CD4-positive, alpha-beta T cell treated with Interleukin-4 for 4 hours (primary cell): Measurements from ENCODE around the gene PEX14.

Source experiments
- DNase-seq: peaks from one replicate; pipeline ENCODE4 v3.0.0-alpha.2; 2020

The PEX14 gene

GRCh38 chr1:10652626-10653025 lies 177.9 kb downstream of the PEX14 start:
- DNase-seq: no peak

GRCh38 chr1:10653370-10654125 lies 178.8 kb downstream of the PEX14 start:
- no peak for DNase-seq

- DNase-seq: no peak
Measured at GRCh38 chr1:10655002-10655401, 180.3 kb downstream of the PEX14 start.

- no peak for DNase-seq
Measured at GRCh38 chr1:10656431-10656830, 181.7 kb downstream of the PEX14 start.

- no peak for DNase-seq
Measured at GRCh38 chr1:10657088-10657847, 182.5 kb downstream of the PEX14 start.

- DNase-seq: no peak
Measured at GRCh38 chr1:10658396-10659066, 183.8 kb downstream of the PEX14 start.

GRCh38 chr1:10659218-10659617 lies 184.5 kb downstream of the PEX14 start:
- no peak for DNase-seq

GRCh38 chr1:10659646-10660540 lies 185.1 kb downstream of the PEX14 start:
- DNase-seq: no peak

- no peak for DNase-seq
Measured at GRCh38 chr1:10661453-10661852, 186.7 kb downstream of the PEX14 start.

GRCh38 chr1:10662090-10662688 lies 187.4 kb downstream of the PEX14 start:
- no peak for DNase-seq

GRCh38 chr1:10662824-10663677 lies 188.3 kb downstream of the PEX14 start:
- no peak for DNase-seq

GRCh38 chr1:10663678-10664035 lies 188.9 kb downstream of the PEX14 start:
- no peak for DNase-seq

GRCh38 chr1:10664251-10664650 lies 189.5 kb downstream of the PEX14 start:
- no peak for DNase-seq

- no peak for DNase-seq
Measured at GRCh38 chr1:10665226-10665625, 190.5 kb downstream of the PEX14 start.

- DNase-seq: no peak
Measured at GRCh38 chr1:10665930-10666850, 191.4 kb downstream of the PEX14 start.

- DNase-seq: no peak
Measured at GRCh38 chr1:10667861-10668761, 193.4 kb downstream of the PEX14 start.

- DNase-seq: no peak
Measured at GRCh38 chr1:10669570-10669969, 194.8 kb downstream of the PEX14 start.

GRCh38 chr1:10670190-10670589 lies 195.4 kb downstream of the PEX14 start:
- DNase-seq: no peak

- no peak for DNase-seq
Measured at GRCh38 chr1:10671090-10671489, 196.3 kb downstream of the PEX14 start.
